GM21447 (cell line): ENCODE measurements around the gene COA6.
"Not testable (repeated sequence)": the region's sequence is repeated elsewhere in the genome, so short reads cannot be mapped to it uniquely, and the experiment has no call there.

Experiments
- ATAC-seq: cut with Tn5 transposase; IDR thresholded peaks from one replicate; pipeline ENCODE4 v1.9.1; 2021; ENCODE audit not compliant: unreplicated experiment

COA6 gene

DNA sequence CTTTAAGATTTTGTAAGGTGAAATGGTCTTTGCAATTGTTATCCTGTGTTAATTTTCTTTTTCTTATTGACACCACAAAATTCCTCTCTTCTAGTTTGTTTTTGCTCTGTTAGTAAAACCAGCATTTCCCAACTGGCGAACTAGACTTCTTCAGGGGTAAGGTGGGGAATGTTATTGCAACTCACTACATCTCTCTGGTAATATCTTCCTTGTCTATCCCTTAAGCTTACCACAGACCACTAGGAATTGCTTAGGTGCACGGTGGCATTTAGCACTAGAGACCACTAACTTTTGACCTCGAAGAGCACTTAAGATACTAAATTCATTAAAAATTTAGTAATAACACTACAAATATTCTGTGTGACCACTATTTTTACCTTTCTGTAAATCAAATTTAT is 4.2 kb upstream of the COA6 start:
- ATAC-seq: no peak

GRCh38 chr1:234369784-234370183 is 3.5 kb upstream of the COA6 start:
- ATAC-seq: no peak

- no peak for ATAC-seq
Observed at GRCh38 chr1:234371414-234371813, 1.8 kb upstream of the COA6 start.

- ATAC-seq: no peak
Observed at GRCh38 chr1:234372011-234372757, 1.1 kb upstream of the COA6 start.

DNA sequence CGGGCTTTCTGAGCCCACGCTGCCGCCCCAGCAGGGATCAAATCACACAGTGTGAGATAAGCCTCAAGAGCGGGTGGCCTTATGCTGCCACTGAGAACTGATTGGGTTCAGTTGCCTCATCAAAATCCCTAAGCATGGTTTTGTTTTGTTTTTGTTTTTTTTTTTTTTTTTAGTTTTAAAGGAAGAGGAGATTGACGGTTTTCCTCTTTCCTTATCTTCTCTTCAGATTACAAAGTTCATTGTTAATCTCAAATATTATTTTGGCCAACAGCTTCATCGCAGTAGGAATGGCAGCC is 651 bp downstream of the COA6 start:
- ATAC-seq: peak; percentile 19

DNA sequence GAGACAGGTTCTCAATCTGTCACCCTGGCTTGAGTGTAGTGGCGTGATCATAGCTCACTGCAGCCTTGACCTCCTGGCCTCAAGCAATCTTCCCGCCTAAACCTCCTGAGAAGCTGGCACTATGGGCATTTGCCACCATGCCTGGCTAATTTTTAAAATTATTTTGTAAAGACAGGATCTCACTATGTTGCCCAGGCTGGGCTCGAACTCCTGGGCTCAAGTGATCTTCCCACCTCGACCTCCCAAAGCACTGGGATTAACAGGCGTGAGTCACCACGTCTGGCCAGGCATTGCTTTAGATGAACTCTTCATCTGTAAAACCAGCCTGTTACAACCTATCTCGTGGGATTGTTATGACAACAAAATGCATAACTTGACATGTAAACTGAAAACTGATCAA is 2.4 kb downstream of the COA6 start:
- ATAC-seq: no peak

- ATAC-seq: not testable (repeated sequence)
Observed at GRCh38 chr1:234379591-234380109, 6.4 kb downstream of the COA6 start.

GRCh38 chr1:234381699-234382555 is 8.7 kb downstream of the COA6 start:
- ATAC-seq: no peak

DNA sequence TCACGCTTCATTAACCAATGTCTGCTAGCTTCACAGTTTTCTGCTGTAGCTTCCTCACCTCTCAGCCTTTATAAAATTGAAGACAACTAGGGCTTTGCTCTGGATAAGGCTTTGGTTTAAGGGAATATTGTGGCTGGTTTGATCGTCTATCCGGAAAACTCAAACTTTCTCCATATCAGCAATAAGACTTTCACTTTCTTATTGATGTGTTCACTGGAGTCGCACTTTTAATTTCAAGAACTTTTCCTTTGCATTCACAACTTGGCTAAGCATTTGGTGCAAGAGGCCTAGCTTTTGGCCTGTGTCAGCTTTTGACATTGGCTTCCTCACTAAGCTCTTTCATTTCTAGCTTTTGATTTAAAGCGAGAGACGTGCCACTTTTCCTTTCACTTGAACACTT is 12.9 kb downstream of the COA6 start:
- ATAC-seq: no peak

- ATAC-seq: no peak
Observed at GRCh38 chr1:234388094-234388493, 14.8 kb downstream of the COA6 start.

- ATAC-seq: no peak
Observed at GRCh38 chr1:234393190-234393589, 19.9 kb downstream of the COA6 start.

- no peak for ATAC-seq
Observed at GRCh38 chr1:234395297-234395696, 22.0 kb downstream of the COA6 start.

GRCh38 chr1:234396092-234396491 is 22.8 kb downstream of the COA6 start:
- ATAC-seq: no peak

GRCh38 chr1:234396871-234397270 is 23.6 kb downstream of the COA6 start:
- ATAC-seq: no peak

DNA sequence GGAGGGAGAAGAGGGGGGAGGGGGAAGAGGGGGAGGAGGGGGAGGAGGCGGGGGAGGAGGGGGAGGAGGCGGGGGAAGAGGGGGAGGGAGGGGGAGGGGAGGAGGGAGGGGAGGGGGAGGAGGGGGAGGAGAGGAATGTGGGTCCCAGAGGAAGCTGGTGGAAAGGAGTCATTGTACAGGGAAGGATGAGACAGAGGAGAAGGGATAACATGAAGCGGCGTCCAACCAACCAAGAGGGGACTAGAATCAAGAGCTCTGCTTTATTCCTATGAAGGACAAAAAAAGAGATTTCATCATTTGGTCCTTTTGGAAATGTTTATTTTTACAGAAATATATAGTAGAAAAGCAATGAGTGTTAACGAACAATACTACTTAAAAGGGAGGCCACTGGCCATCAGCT is 24.5 kb downstream of the COA6 start:
- no peak for ATAC-seq

GRCh38 chr1:234398849-234399381 is 25.7 kb downstream of the COA6 start:
- peak; percentile 56 for ATAC-seq

DNA sequence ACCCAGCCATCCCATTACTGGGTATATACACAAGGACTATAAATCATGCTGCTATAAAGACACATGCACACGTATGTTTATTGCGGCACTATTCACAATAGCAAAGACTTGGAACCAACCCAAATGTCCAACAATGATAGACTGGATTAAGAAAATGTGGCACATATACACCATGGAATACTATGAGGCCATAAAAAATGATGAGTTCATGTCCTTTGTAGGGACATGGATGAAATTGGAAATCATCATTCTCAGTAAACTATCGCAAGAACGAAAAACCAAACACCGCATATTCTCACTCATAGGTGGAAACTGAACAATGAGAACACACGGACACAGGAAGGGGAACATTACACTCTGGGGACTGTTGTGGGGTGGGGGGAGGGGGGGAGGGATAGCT is 26.3 kb downstream of the COA6 start:
- ATAC-seq: not testable (repeated sequence)

DNA sequence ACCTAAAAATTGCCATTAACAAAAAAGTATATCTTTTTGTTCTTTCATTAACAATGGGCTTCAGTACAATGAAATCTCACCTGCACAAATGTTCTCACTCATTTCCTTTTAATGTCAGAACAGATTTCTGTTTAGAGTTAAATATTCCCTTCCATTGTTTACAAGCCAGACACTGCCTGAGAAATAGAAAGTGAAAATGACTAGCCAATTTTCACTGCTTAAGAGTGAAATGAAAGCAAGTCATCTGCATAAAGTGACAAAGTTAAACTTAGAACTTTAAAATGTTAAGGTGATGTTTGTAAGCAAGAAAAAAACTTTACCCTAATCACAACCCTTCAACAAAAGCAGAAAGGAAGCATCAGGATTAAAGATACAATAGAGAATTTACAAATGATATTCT is 27.5 kb downstream of the COA6 start:
- peak; percentile 68 for ATAC-seq

- no peak for ATAC-seq
Observed at GRCh38 chr1:234401658-234402057, 28.4 kb downstream of the COA6 start.

DNA sequence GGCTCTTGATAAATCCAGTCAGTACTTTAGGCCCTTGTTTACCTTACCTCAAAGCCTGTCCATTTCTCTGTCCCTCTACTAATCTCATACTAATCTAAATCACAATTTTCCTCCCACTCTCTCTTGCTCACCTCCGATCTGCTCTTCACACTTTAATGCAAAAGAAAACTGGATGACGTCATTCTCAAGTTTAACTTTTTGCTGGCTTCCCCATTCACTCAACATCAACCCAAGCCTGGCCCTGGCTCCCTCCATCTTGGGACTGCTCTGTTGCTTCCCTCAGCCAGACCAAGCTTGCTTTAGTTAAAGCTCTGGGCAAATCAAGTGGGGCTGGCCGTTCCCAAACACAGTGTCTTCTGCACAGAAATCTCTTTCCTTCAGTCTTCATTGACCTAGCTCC is 29.7 kb downstream of the COA6 start:
- no peak for ATAC-seq

GRCh38 chr1:234405676-234406075 is 32.4 kb downstream of the COA6 start:
- ATAC-seq: no peak

GRCh38 chr1:234406871-234407270 is 33.6 kb downstream of the COA6 start:
- ATAC-seq: no peak
